SK-N-SH treated with all-trans-retinoic acid at 6 μM for 48 hours (cell line): ENCODE results near the gene GCC2.
"Not testable (repeated sequence)": the region's sequence is repeated elsewhere in the genome, so short reads cannot be mapped to it uniquely, and the experiment has no call there.

Experiments
- ATAC-seq: fragments of 200-7000 bp; cut with Tn5 transposase; 3 replicates; pipeline ENCODE4 v1.9.1; 2020; ENCODE audit warnings: mild to moderate bottlenecking, moderate library complexity
- ARNTL ChIP-seq: fragments of 450-650 bp; formaldehyde crosslinking; IDR thresholded peaks from 2 replicates; pipeline ENCODE4 v1.5.0; 2020; ENCODE audit warnings: low read depth, mild to moderate bottlenecking, moderate library complexity, borderline replicate concordance
- BACH2 ChIP-seq: fragments of 250-450 bp; sonication (Bioruptor Pico); IDR thresholded peaks from 2 replicates; pipeline ENCODE4 v1.9.0; 2021; ENCODE audit warnings: mild to moderate bottlenecking, borderline replicate concordance
- CREB5 ChIP-seq: fragments of 250-450 bp; sonication (Bioruptor Pico); IDR thresholded peaks from 2 replicates; pipeline ENCODE4 v1.5.1; 2020; ENCODE audit warnings: low read depth, mild to moderate bottlenecking, moderate library complexity
- CSDC2 ChIP-seq: fragments of 250-450 bp; sonication (Bioruptor Pico); IDR thresholded peaks from 2 replicates; pipeline ENCODE4 v1.5.0; 2020; ENCODE audit warnings: mild to moderate bottlenecking, moderate library complexity
- CSRNP3 ChIP-seq: fragments of 250-450 bp; sonication (Bioruptor Pico); IDR thresholded peaks from 2 replicates; pipeline ENCODE4 v1.5.1; 2021; ENCODE audit warnings: mild to moderate bottlenecking, moderate library complexity
- ESRRG ChIP-seq: fragments of 250-450 bp; sonication (Bioruptor Pico); IDR thresholded peaks from 2 replicates; pipeline ENCODE4 v1.6.1; 2021; ENCODE audit warnings: mild to moderate bottlenecking
- GLIS3 ChIP-seq: fragments of 250-450 bp; sonication (Bioruptor Pico); IDR thresholded peaks from 2 replicates; pipeline ENCODE4 v1.5.0; 2020; ENCODE audit warnings: mild to moderate bottlenecking, moderate library complexity
- ISL1 ChIP-seq: fragments of 250-450 bp; sonication (Bioruptor Pico); IDR thresholded peaks from 2 replicates; pipeline ENCODE4 v2.1.2; 2022; ENCODE audit warnings: mild to moderate bottlenecking, moderate library complexity
- OSR1 ChIP-seq: fragments of 250-450 bp; sonication (Bioruptor Pico); IDR thresholded peaks from 2 replicates; pipeline ENCODE4 v1.8.0; 2022; ENCODE audit warnings: moderate library complexity, mild to moderate bottlenecking, inconsistent platforms
- PATZ1 ChIP-seq: fragments of 250-450 bp; sonication (Bioruptor Pico); IDR thresholded peaks from 2 replicates; pipeline ENCODE4 v1.8.0; 2020; ENCODE audit warnings: mild to moderate bottlenecking, moderate library complexity, borderline replicate concordance
- POU6F1 ChIP-seq: fragments of 250-450 bp; sonication (Bioruptor Pico); IDR thresholded peaks from 2 replicates; pipeline ENCODE4 v1.8.0; 2021; ENCODE audit warnings: low read depth, mild to moderate bottlenecking, moderate library complexity, borderline replicate concordance
- PPARA ChIP-seq: fragments of 250-450 bp; sonication (Bioruptor Pico); IDR thresholded peaks from 2 replicates; pipeline ENCODE4 v1.5.0; 2020; ENCODE audit warnings: mild to moderate bottlenecking, borderline replicate concordance
- RARB ChIP-seq: fragments of 250-450 bp; sonication (Bioruptor Pico); IDR thresholded peaks from 2 replicates; pipeline ENCODE4 v1.8.0; 2021; ENCODE audit warnings: mild to moderate bottlenecking, moderate library complexity
- SNAI2 ChIP-seq: fragments of 250-450 bp; sonication (Bioruptor Pico); IDR thresholded peaks from 2 replicates; pipeline ENCODE4 v1.5.0; 2020; ENCODE audit warnings: mild to moderate bottlenecking, moderate library complexity
- TCF4 ChIP-seq: fragments of 250-450 bp; sonication (Bioruptor Pico); IDR thresholded peaks from 2 replicates; pipeline ENCODE4 v1.8.0; 2021; ENCODE audit warnings: mild to moderate bottlenecking, moderate library complexity, borderline replicate concordance
- TOX ChIP-seq: fragments of 250-450 bp; sonication (Bioruptor Pico); IDR thresholded peaks from 2 replicates; pipeline ENCODE4 v1.8.0; 2021; ENCODE audit warnings: mild to moderate bottlenecking, moderate library complexity, borderline replicate concordance
- TSHZ2 ChIP-seq: fragments of 250-450 bp; sonication (Bioruptor Pico); IDR thresholded peaks from 2 replicates; pipeline ENCODE4 v1.5.0; 2020; ENCODE audit warnings: mild to moderate bottlenecking, moderate library complexity
- ZFP3 ChIP-seq: fragments of 250-450 bp; sonication (Bioruptor Pico); IDR thresholded peaks from 2 replicates; pipeline ENCODE4 v1.5.0; 2020; ENCODE audit warnings: mild to moderate bottlenecking, moderate library complexity
- ZFP30 ChIP-seq: fragments of 450-650 bp; formaldehyde crosslinking; IDR thresholded peaks from 2 replicates; pipeline ENCODE4 v1.5.0; 2022; ENCODE audit warnings: mild to moderate bottlenecking, moderate library complexity
- ZNF565 ChIP-seq: fragments of 450-650 bp; formaldehyde crosslinking; conservative IDR thresholded peaks from 2 replicates; pipeline ENCODE4 v1.5.0; 2020; ENCODE audit warnings: low read depth, mild to moderate bottlenecking, moderate library complexity
- ZNF70 ChIP-seq: fragments of 450-650 bp; formaldehyde crosslinking; IDR thresholded peaks from 2 replicates; pipeline ENCODE4 v1.5.0; 2020; ENCODE audit warnings: mild to moderate bottlenecking, moderate library complexity

The GCC2 gene

GRCh38 chr2:108423502-108424251, 25.3 kb upstream of the GCC2 start:
- ATAC-seq = no peak
- TF ChIP-seq CSDC2 (no peak), ZNF70 (CRISPR knock-in tag) (no peak), CSRNP3 (CRISPR knock-in tag) (no peak), ZFP3 (CRISPR knock-in tag) (no peak), CREB5 (no peak), TSHZ2 (no peak), SNAI2 (CRISPR knock-in tag) (no peak), GLIS3 (no peak), PPARA (CRISPR knock-in tag) (no peak), ISL1 (CRISPR knock-in tag) (no peak), TOX (CRISPR knock-in tag) (no peak), ARNTL (CRISPR knock-in tag) (no peak), ESRRG (CRISPR knock-in tag) (no peak), ZFP30 (no peak), ZNF565 (no peak), PATZ1 (CRISPR knock-in tag) (no peak)

- no peak for ATAC-seq
- TF ChIP-seq SNAI2 (CRISPR knock-in tag) (no peak), BACH2 (CRISPR knock-in tag) (no peak), RARB (no peak), ZNF70 (CRISPR knock-in tag) (no peak), ISL1 (CRISPR knock-in tag) (no peak), POU6F1 (no peak), CSDC2 (no peak), CREB5 (no peak), TCF4 (no peak), ZNF565 (no peak), OSR1 (CRISPR knock-in tag) (no peak), PATZ1 (CRISPR knock-in tag) (no peak), ESRRG (CRISPR knock-in tag) (no peak)
Measured at GRCh38 chr2:108428286-108429009, 20.6 kb upstream of the GCC2 start.

GRCh38 chr2:108435578-108435977, 13.4 kb upstream of the GCC2 start:
- ATAC-seq = not testable (repeated sequence)
